Measurements from ENCODE around the gene ASB2. TPM values are rescaled to one million over a fixed set of nuclear protein-coding genes. Genes with fewer than 3 reads are reported as not detected.

ASB2 gene
- total RNA-seq, 1 donor from 2014 or later = 1.2 TPM

DNA sequence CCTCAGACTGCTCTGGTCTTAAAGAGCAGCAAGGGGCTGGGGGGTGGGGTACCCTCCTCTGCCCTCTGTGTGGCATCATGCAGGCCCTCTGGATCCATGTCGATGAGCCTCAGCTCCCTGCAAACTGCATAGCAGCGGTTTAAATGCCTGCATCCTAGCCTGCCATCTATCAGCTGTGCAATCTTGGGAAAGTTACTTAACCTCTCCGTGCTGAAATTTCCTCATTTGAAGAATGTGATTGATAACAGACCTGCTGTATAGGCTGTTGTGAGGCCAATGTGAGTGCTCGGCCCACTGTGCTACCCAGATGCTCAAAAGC lies 45.4 kb downstream of the ASB2 start:
- no peak for TF ChIP-seq CTCF (IDR thresholded peaks at IDR 0.05; ENCODE audit: unreplicated experiment)
- Mint-ChIP-seq H3K27me3 (ENCODE audit: low read depth) (peaks cover 21% of the 10 kb centered on the region), H3K4me3 (no peak overlapping the region), H3K36me3 (no peaks in the 10 kb centered on the region), H3K27ac (no peak overlapping the region), H3K9me3 (no peaks in the 10 kb centered on the region), H3K4me1 (no peaks in the 10 kb centered on the region)
- DNase-seq (ENCODE audit: low spot score in 2 of 2, unreplicated experiment in 2 of 2) = no peak

GRCh38 chr14:93930296-93930988 lies 45.9 kb downstream of the ASB2 start:
- no peaks in the 10 kb centered on the region for H3K4me1 Mint-ChIP-seq
- no peak for TF ChIP-seq CTCF (IDR thresholded peaks at IDR 0.05; ENCODE audit: unreplicated experiment)
- peaks cover 16% of the 10 kb centered on the region for H3K27me3 Mint-ChIP-seq (ENCODE audit: low read depth)
- no peak for DNase-seq (ENCODE audit: low spot score in 2 of 2, unreplicated experiment in 2 of 2)
- no peak overlapping the region for H3K4me3 Mint-ChIP-seq
- H3K9me3 Mint-ChIP-seq = no peaks in the 10 kb centered on the region
- H3K27ac Mint-ChIP-seq = no peak overlapping the region
- H3K36me3 Mint-ChIP-seq = no peaks in the 10 kb centered on the region

DNA sequence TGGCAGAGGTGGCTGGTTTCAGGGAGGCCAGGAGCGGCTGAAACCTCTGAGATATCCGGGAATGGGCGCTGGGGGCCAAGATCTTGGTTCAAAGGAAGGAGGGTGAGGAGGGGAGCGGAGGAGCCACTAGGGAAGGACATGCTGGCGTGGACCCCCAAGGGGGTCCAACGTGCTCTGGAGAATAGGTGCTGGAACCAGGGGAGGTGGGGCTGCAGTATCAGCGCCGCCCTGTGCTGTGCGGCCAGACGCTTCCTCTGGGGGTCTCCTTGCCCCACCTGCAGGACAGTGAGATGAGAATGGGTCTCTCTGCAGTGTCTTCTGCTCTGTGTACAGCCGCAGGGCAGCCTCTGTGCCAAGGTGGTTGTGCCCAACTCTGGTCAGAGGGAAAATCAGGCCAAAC lies 46.7 kb downstream of the ASB2 start:
- H3K27me3 Mint-ChIP-seq (ENCODE audit: low read depth) = peaks cover 9% of the 10 kb centered on the region
- no peak for TF ChIP-seq CTCF (IDR thresholded peaks at IDR 0.05; ENCODE audit: unreplicated experiment)

GRCh38 chr14:93929048-93929535 lies 47.3 kb downstream of the ASB2 start:
- Mint-ChIP-seq H3K9me3 (no peaks in the 10 kb centered on the region), H3K27me3 (ENCODE audit: low read depth) (peaks cover 3% of the 10 kb centered on the region), H3K4me1 (no peaks in the 10 kb centered on the region), H3K4me3 (no peak overlapping the region), H3K36me3 (no peaks in the 10 kb centered on the region), H3K27ac (no peak overlapping the region)
- TF ChIP-seq CTCF (IDR thresholded peaks at IDR 0.05; ENCODE audit: unreplicated experiment) = no peak
- DNase-seq (ENCODE audit: low spot score in 2 of 2, unreplicated experiment in 2 of 2) = no peak

More for the DNA sequence above, 46.7 kb downstream of the ASB2 start:
- DNase-seq (ENCODE audit: low spot score in 2 of 2, unreplicated experiment in 2 of 2) = no peak
- H3K4me3 Mint-ChIP-seq = no peak overlapping the region
- H3K4me1 Mint-ChIP-seq = no peaks in the 10 kb centered on the region
- H3K9me3 Mint-ChIP-seq = no peaks in the 10 kb centered on the region
- H3K36me3 Mint-ChIP-seq = no peaks in the 10 kb centered on the region
- no peak overlapping the region for H3K27ac Mint-ChIP-seq

GRCh38 chr14:93928184-93929047 lies 48.0 kb downstream of the ASB2 start:
- H3K27me3 Mint-ChIP-seq (ENCODE audit: low read depth) = peaks cover under 1% of the 10 kb centered on the region

More at GRCh38 chr14:93928184-93929047, 48.0 kb downstream of the ASB2 start:
- H3K9me3 Mint-ChIP-seq = no peaks in the 10 kb centered on the region
- no peak for TF ChIP-seq CTCF (IDR thresholded peaks at IDR 0.05; ENCODE audit: unreplicated experiment)
- no peak for DNase-seq (ENCODE audit: low spot score in 2 of 2, unreplicated experiment in 2 of 2)
- no peaks in the 10 kb centered on the region for H3K4me1 Mint-ChIP-seq
- H3K27ac Mint-ChIP-seq = no peak overlapping the region
- H3K36me3 Mint-ChIP-seq = no peaks in the 10 kb centered on the region
- H3K4me3 Mint-ChIP-seq = no peak overlapping the region
